K562 (cell line): ENCODE measurements around the gene HPCA. TPM values are rescaled to one million over a fixed set of nuclear protein-coding genes. Genes with fewer than 3 reads are reported as not detected.

Experiments used
- ATAC-seq: fragments of 200-7000 bp; cut with Tn5 transposase; 3 replicates; pipeline ENCODE4 v1.9.1; 2020; ENCODE audit warnings: moderate library complexity
- BruUV-seq: library from RNA; stranded (reverse); fragments of 400-500 nt; replicated peaks from 2 replicates; lab custom pipeline; 2021; lab: Mats Ljungman, UMichigan
- CTCF ChIA-PET: fragments of 300-600 bp; formaldehyde crosslinking; extraction: SDS; loops from one replicate; lab custom pipeline; 2021; ENCODE audit warnings: low intra/inter-chr PET ratio; lab: Yijun Ruan, JAX
- POLR2A ChIA-PET: fragments of 300-600, 350-650 bp; sonication (Branson Sonifier 250); formaldehyde crosslinking; extraction: SDS; loops from one replicate; lab custom pipeline; 2021; ENCODE audit warnings: antibody characterized with exemption, inconsistent platforms; lab: Yijun Ruan, JAX
- DNase-seq, 4 experiments: peaks; one replicate each; pipeline versions ENCODE4 v3.0.0 to v3.0.0-alpha.2; 2011 to 2018; ENCODE audit warnings: low spot score in 3 of 4, mixed read lengths in 3 of 4; ENCODE audit errors: extremely low read depth in 1 of 4
- FAIRE-seq: peaks from 2 replicates; lab custom pipeline; 2011; peaks lifted over from hg19 to GRCh38; lab: Jason Lieb, UNC
- H2AFZ ChIP-seq: 2 replicates; pipeline ENCODE4 v1.6.0; 2011; ENCODE audit warnings: low read depth, low read length, control low read depth, inconsistent platforms
- H3K27ac ChIP-seq: fragments of 200-600 bp; 3 replicates; pipeline ENCODE4 v1.8.0; 2011; ENCODE audit warnings: low read depth, mild to moderate bottlenecking, control low read depth, inconsistent platforms, low read length, moderate library complexity, mixed read lengths; ENCODE audit errors: extremely low read depth
- H3K27me3 ChIP-seq, 2 experiments: fragments of 300-600 bp in 1 of 2; 2 replicates in 1 of 2; 3 replicates in 1 of 2; pipeline versions ENCODE4 v1.6.0 to v1.8.0; 2011; ENCODE audit warnings: inconsistent platforms in 2 of 2, low read length in 2 of 2, mild to moderate bottlenecking in 1 of 2, mixed read lengths in 1 of 2, moderate library complexity in 1 of 2; ENCODE audit not compliant: control insufficient read depth in 2 of 2, insufficient read depth in 2 of 2
- H3K36me3 ChIP-seq: fragments of 300-600 bp; 3 replicates; pipeline ENCODE4 v1.8.0; 2011; ENCODE audit warnings: mild to moderate bottlenecking, low read length, inconsistent platforms; ENCODE audit not compliant: control insufficient read depth, insufficient read depth
- H3K4me1 ChIP-seq, 2 experiments: fragments of 200-600 bp in 1 of 2; replicated peaks in 1 of 2; 2 replicates in 1 of 2; 3 replicates in 1 of 2; pipeline versions ENCODE4 v1.5.1 to v1.8.0; 2011; ENCODE audit warnings: inconsistent platforms in 2 of 2, low read length in 2 of 2, mild to moderate bottlenecking in 1 of 2, mixed read lengths in 1 of 2, moderate library complexity in 1 of 2; ENCODE audit not compliant: control insufficient read depth in 2 of 2, insufficient read depth in 2 of 2
- H3K4me2 ChIP-seq: 2 replicates; pipeline ENCODE4 v1.6.1; 2011; ENCODE audit warnings: low read length, control low read depth, inconsistent platforms, mixed read lengths; ENCODE audit not compliant: insufficient read depth
- H3K4me3 ChIP-seq: fragments of 200-600 bp; sonication (generic), shearing (Covaris generic); 2 replicates; pipeline ENCODE4 v1.5.1; 2016; ENCODE audit warnings: control low read depth, inconsistent platforms
- H3K79me2 ChIP-seq: fragments of 200-600 bp; 3 replicates; pipeline ENCODE4 v1.8.0; 2011; ENCODE audit warnings: low read length, inconsistent platforms; ENCODE audit not compliant: control insufficient read depth, insufficient read depth
- H3K9ac ChIP-seq, 2 experiments: 2 replicates each; pipeline versions ENCODE4 v1.6.0 to v1.6.1; 2011; ENCODE audit warnings: low read depth in 2 of 2, low read length in 2 of 2, control low read depth in 1 of 2, inconsistent platforms in 1 of 2, mild to moderate bottlenecking in 1 of 2, mixed read lengths in 1 of 2; ENCODE audit not compliant: insufficient read depth in 1 of 2
- H3K9me1 ChIP-seq: one replicate; pipeline ENCODE4 v1.6.0; 2011; ENCODE audit warnings: inconsistent platforms, mild to moderate bottlenecking, low read length, moderate library complexity; ENCODE audit not compliant: control insufficient read depth, insufficient read depth
- H3K9me3 ChIP-seq: replicated peaks from 2 replicates; pipeline ENCODE4 v1.5.1; 2011; ENCODE audit warnings: low read depth, low read length, inconsistent platforms; ENCODE audit not compliant: control insufficient read depth, insufficient read depth
- H4K20me1 ChIP-seq: replicated peaks from 2 replicates; pipeline ENCODE4 v1.6.1; 2011; ENCODE audit warnings: low read length, inconsistent platforms, mixed read lengths; ENCODE audit not compliant: control insufficient read depth, insufficient read depth
- C11orf30 ChIP-seq: fragments of 450-650 bp; IDR thresholded peaks from 2 replicates; pipeline ENCODE4 v1.6.1; 2016; ENCODE audit warnings: low read depth, mild to moderate bottlenecking
- FOXA3 ChIP-seq, 2 experiments: fragments of 450-650 bp in 1 of 2; sonication (generic) in 1 of 2; formaldehyde crosslinking; IDR thresholded peaks in 1 of 2; conservative IDR thresholded peaks in 1 of 2; 2 replicates each; pipeline versions ENCODE4 v1.4.0 to v1.8.0; 2020 to 2022; ENCODE audit warnings: mild to moderate bottlenecking in 2 of 2, missing genetic modification reagents in 1 of 2
- KAT7 ChIP-seq: sonication (generic); formaldehyde crosslinking; IDR thresholded peaks from 2 replicates; pipeline ENCODE4 v1.8.0; 2022; ENCODE audit warnings: missing genetic modification reagents, mild to moderate bottlenecking, borderline replicate concordance
- MAFF ChIP-seq: IDR thresholded peaks from 2 replicates; pipeline ENCODE4 v1.6.1; 2012; ENCODE audit warnings: low read length, improper control_type of control experiment
- MAFG ChIP-seq: fragments of 450-650 bp; conservative IDR thresholded peaks from 2 replicates; pipeline ENCODE4 v1.6.1; 2016; ENCODE audit warnings: missing genetic modification characterization, missing compliant biosample characterization
- MAFK ChIP-seq: IDR thresholded peaks from 2 replicates; pipeline ENCODE4 v1.6.1; 2011; ENCODE audit warnings: low read length, improper control_type of control experiment
- NFE2 ChIP-seq: IDR thresholded peaks from 2 replicates; pipeline ENCODE4 v1.6.1; 2014; ENCODE audit warnings: antibody characterized with exemption, low read depth
- NFE2L1 ChIP-seq: fragments of 450-650 bp; IDR thresholded peaks from 2 replicates; pipeline ENCODE4 v1.6.1; 2016; ENCODE audit warnings: missing genetic modification characterization, low read depth, mild to moderate bottlenecking, missing compliant biosample characterization, moderate library complexity, borderline replicate concordance
- OTX1 ChIP-seq: fragments of 450-650 bp; formaldehyde crosslinking; IDR thresholded peaks from 2 replicates; pipeline ENCODE4 v1.4.0; 2022; ENCODE audit warnings: mild to moderate bottlenecking
- PHF20 ChIP-seq: fragments of 450-650 bp; IDR thresholded peaks from 2 replicates; pipeline ENCODE4 v1.6.1; 2018; ENCODE audit not compliant: partially characterized antibody
- PYGO2 ChIP-seq: fragments of 450-650 bp; IDR thresholded peaks from 2 replicates; pipeline ENCODE4 v1.6.1; 2016; ENCODE audit warnings: mild to moderate bottlenecking, missing genetic modification characterization, moderate library complexity, missing compliant biosample characterization
- ZNF316 ChIP-seq: fragments of 450-650 bp; IDR thresholded peaks from 2 replicates; pipeline ENCODE4 v1.6.1; 2016
- WGBS: fragments of 100-300 bp; shearing (Covaris generic); methylation state at CpG from one replicate; pipeline ENCODE4 v1.1.6; 2016; ENCODE audit warnings: low coverage, mixed read lengths; ENCODE audit not compliant: insufficient coverage; ENCODE audit errors: missing lambda C conversion rate; 5-methylcytosine and 5-hydroxymethylcytosine counted together
- in situ Hi-C: fragments of 300-500 bp; cut with MboI; formaldehyde crosslinking; loops from 4 replicates; pipeline ENCODE4 v1.15.0; 2018; ENCODE audit warnings: inconsistent platforms, mixed read lengths
- intact Hi-C: fragments of 100-400 bp; cut with micrococcal nuclease; formaldehyde crosslinking; loops from 2 replicates; pipeline ENCODE4 v1.14.2; 2022
- polyA plus RNA-seq, 8 experiments: library from polyadenylated mRNA; depleted of rRNA in 4 of 8; stranded (reverse) in 5 of 8; unstranded in 3 of 8; fragments of >200 nt; fragmentation: Nextera tagmentation in 2 of 8; fragmentation: Illumina TruSeq in 1 of 8; extraction: Ambion mirVana in 2 of 8; extraction: Trizol in 1 of 8; gene quantifications; 2 replicates each; pipeline versions ENCODE4 v1.2.1 to v1.2.3, GENCODE V29; 2011 to 2014; ENCODE audit warnings: inconsistent platforms in 1 of 8, missing spikeins in 1 of 8
- total RNA-seq, 7 experiments: library from RNA; depleted of rRNA in 6 of 7; stranded (reverse); fragments of >200 nt in 6 of 7; fragmentation: Illumina TruSeq in 2 of 7; extraction: Trizol in 2 of 7; gene quantifications; 2 replicates each; pipeline versions ENCODE4 v1.2.1 to v1.2.3, GENCODE V29; 2011 to 2021; ENCODE audit warnings: low replicate concordance in 1 of 7

Gene HPCA
- total and polyA plus RNA-seq, 9 of the 15 experiments (the other 6 are each of a cell fraction or from before 2014, with no cell fraction given) = not detected

DNA sequence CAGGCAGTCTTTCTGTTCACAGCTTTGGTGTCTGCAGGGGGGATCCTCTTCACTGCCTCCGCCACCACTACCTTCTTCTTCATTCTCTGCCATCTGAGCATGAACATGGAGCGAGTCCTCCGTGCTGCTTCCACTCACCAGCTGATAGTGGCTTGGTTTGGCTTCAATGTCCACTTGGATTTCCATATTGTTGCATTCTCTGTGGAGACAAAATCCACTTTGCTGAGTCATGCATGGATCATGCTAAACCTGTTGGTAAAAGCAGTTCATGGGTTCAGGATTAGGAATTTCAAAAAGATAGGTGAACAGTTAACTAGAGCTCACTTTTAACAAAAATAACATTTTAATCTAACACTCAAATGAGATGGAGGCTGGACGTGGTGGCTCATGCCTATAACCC lies 50.8 kb downstream of the HPCA start:
- ATAC-seq = no peak
- no peak for DNase-seq
- Histone ChIP-seq H3K79me2 (no peaks in the 10 kb centered on the region), H3K9me3 (no peaks in the 10 kb centered on the region), H3K36me3 (peaks cover 32% of the 10 kb centered on the region; the same call in 2 of the 3 replicates), H3K9ac (no peak overlapping the region), H3K9me1 (no peaks in the 10 kb centered on the region), H3K27me3 (no peaks in the 10 kb centered on the region), H3K27ac (no peak overlapping the region), H3K4me1 (peaks cover 5 to 19% of the 10 kb centered on the region in 2 experiments; a peak in 4 of 5 replicates), H3K4me2 (no peak overlapping the region), H4K20me1 (no peaks in the 10 kb centered on the region), H3K4me3 (no peak overlapping the region), H2AFZ (no peak overlapping the region)
- CTCF ChIA-PET = no interaction called here
- TF ChIP-seq PYGO2 (tag) (no peak), FOXA3 (CRISPR knock-in tag; conservative IDR thresholded peaks at IDR 0.05 in 1 of 2, IDR thresholded peaks at IDR 0.05 in 1 of 2) (no peak), PHF20 (no peak), MAFK (peak; percentile 32; the same call in 1 of the 2 replicates), ZNF316 (peak; percentile 69), MAFF (peak; percentile 71), NFE2L1 (tag) (peak; percentile 55; the same call in 1 of the 2 replicates), MAFG (peak; percentile 85), KAT7 (CRISPR knock-in tag) (no peak), OTX1 (CRISPR knock-in tag) (no peak), NFE2 (peak; percentile 83), C11orf30 (peak; percentile 70)
- POLR2A ChIA-PET = interaction anchor here (0.7 kb wide), 2 partner anchors 15 to 337 kb away, joined by 3 to 4 read pairs; no protein-coding TSS in a partner anchor
- no peak for FAIRE-seq
- intact Hi-C loops = no loop called here
- in situ Hi-C loops = loop anchor here (5.0 kb wide), 1 partner anchor 60 kb away; no protein-coding TSS in a partner anchor
- BruUV-seq = no TSS peak
- 74% methylated on average over 4 of the region's 4 CpGs for WGBS
